Stimulated activated CD4-positive, alpha-beta T cell treated with anti-CD3 and anti-CD28 coated beads, Interleukin-2, amount 100 ng/mL, for 24 hours (primary cell): ENCODE results near the gene BASP1.
"Not testable (repeated sequence)": the region's sequence is repeated elsewhere in the genome, so short reads cannot be mapped to it uniquely, and the experiment has no call there.

ENCODE experiments used
- DNase-seq, 2 donors: peaks; one replicate each; pipeline ENCODE4 v3.0.0-alpha.2; 2020

BASP1 gene

DNA sequence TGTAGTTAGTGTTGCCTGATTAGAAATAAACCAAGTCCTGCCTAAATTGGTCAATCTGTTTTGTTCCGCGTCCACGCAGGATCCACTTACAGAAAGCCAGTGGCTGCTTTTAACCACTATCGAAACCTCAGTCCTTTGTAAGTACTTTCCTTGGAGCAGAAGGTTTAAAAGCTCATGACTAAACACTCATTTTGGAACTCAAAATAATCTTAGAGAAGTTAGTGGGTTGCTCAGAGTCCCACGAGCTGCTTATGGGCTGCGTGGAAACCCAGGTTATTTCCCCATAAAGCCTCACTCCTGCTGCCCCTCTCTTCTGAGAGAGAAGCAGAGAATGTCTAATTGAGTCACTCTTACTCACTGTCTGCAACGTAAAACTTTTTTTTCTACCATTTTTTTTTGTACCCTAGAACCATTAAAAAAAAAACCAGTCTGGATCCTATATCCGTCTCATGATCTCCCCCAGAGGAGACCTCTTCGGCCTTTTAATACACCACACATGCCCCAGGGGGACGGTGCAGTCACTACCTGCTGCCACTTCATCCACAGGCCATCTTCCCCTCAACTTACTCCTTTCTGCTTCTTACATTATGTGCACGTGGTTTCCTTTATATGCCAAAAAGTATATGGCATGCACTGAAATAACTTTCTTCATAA lies 7.6 kb downstream of the BASP1 start:
- DNase-seq = no peak

DNA sequence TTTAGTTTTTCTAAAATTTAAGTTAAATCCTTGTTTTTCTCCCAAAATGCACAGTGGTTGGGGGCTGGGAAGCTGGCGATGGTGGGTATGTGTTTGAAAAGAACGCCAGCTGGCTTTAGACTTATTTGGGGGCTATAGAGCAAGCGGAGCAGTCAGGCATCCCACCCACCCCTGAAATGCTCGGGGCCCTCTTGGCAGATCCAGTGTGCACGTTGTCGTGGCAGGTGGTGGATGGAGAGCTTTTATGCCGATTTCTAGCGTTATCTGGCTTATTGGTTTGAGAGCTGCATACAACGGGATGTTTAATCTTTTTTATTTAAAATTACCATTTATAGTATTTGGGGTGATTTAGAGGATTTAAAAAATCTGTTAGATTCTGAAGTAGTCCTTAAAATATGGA lies 8.1 kb downstream of the BASP1 start:
- DNase-seq = no peak

DNA sequence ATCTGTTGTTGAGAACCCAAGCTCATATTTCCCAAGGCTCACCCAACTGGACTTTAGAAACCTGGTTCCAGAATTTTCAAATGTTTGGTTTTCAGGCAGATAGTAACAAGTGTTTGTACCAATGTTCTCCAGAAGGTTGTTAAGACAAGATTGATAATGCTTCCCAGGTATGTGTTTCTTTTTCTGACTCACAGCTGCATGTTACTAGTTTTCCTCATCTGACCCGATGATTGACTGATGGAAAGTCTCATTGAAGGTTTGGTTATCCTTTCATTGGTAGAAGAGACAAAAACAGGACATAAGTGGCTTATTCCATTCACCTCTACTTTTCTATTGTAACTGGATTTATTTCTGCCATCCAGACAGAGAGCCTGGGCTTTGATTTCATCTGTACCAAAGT lies 10.4 kb downstream of the BASP1 start:
- DNase-seq = no peak

DNA sequence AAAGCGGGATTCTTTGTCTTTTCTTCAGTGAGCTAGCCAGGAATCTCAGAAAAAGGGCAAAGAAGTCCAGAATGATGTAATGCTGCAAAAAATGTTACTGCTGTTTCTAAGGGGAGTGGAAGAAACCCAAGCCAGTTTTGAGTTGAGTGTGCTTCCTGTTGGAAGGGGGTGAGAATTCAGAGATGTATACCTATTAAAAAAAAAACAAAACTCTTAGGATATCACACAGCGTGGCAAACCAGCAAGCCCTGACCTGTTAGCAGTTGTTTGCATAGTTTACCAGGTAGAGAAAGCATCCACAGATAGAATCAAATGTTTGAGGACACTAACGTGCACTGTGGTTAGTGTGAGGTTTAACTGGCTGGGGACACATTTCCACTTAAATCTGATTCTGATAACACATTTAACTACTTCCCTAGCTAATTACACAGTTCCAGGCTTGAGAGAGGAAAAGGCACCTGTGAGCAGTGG lies 11.4 kb downstream of the BASP1 start:
- DNase-seq = no peak

DNA sequence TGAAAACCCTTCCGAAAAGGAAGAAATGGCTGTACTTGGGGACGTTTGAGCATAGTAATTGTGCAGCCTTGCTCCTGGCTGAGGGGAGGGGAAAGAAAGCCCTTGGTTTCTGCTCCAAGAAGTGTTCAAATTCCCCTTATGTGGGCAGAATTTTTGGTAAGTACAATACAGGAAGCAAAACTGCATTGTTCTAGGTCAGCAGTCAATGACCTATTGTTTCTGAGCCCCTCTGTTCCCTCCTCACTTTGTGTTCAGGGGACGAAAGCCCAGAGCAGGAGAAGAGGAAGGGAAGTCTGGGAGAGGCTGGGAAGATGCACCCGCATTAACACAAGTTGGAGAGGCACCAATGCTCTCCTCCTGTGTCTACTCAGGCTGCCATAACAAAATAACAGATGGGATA lies 11.9 kb downstream of the BASP1 start:
- no peak for DNase-seq

DNA sequence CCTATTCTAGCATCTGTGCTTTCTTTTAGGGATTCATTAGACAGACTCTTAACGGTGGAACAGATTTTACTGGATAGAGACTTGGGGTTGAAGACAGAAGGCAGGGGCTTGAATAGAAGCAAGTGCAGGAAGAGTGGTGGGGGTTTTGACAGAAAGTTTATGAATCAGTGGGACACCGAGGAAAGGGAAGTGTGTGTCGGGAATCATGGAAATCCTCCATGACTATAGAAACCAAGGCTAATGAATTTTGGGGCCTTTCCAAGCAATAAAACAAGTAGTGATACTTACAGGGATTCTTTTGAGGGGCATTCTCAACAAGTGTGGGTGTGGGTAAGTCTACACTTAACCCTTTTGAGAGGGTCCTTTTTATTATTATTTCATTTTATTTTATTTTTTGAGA lies 12.8 kb downstream of the BASP1 start:
- no peak for DNase-seq

DNA sequence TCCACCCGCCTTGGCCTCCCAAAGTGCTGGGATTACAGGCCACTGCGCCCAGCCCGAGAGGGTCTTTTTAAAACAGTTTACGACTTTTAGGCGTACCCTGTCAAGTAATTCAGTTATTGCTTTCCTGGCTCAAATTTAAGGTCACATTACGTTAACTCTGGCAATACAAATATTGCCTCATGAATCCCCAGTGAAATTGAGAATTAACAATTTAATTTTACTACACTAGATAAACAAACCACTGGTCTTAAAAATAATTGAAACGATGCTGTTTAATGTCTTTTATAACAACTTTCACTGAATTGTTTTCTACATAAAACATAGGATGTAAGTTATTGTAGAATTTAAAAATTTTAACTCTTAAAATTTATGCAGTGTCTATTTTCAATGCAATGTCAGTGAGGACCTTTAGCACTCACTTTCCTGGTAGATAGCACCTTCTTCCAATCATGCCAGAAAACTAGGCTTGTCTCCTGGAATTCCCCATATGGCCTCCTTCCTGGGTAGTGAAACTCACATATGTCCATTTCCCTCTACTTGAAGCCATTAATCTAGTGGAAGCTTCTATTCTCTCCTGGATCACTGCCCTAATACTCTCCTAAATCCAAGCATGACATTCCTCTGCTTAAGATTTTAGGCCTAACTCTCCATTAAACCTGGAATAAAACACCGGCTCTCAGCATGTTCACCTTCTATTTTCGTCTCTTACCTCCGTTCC lies 13.5 kb downstream of the BASP1 start:
- no peak for DNase-seq

DNA sequence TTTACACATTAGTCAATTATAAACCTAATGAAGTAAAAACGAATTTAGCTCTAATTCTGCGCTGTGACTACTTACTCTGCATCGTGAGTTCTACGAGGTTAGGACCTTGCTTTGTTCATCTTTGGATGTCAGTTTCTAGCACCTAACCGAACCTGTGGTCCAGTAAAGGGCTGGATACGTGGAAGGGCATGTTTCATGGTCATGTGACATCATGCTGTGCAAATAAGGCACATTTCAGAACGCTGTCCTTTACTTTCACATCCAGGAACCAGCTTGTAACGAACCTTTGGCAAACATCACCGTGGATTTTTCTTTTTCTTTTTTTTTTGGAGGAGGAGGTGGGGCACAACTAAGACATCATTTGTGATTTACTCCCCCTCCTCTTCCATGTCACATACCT lies 15.0 kb downstream of the BASP1 start:
- no peak for DNase-seq

DNA sequence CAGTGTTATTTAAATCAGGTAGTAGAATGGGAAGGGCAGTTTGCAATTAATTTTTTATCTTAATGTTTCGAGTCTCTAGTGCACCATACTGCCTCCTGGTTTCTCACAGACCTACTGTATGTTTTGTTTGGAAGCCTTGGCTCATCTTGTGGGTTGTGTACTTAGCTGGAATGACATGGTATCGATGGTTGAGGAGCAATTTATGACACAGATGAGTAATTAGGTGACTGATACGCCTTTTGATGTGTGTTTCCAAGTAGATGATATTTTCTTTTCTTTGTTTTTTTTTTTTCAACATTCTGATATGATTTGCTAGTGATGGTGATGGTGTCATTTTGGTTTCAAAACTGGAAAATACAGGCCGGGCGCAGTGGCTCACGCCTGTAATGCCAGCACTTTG lies 16.1 kb downstream of the BASP1 start:
- no peak for DNase-seq

DNA sequence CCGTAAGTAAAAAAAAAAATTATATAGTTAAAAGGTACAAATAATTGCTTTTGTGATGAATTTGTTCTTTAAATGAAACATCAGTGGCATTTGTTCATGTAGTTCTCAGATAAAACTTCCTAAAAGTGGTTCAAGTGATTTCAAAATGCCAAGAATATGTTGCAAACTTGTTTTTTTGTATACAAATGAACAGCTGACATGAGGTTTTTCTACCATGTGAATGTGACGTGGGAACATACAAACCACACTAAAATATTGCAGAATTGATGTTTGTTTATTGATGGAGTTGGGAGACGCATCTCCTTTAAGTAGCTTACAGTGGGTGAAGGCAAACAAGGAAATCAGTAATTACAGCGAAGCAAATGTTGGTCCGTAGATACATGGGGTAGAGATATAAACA lies 16.9 kb downstream of the BASP1 start:
- no peak for DNase-seq

DNA sequence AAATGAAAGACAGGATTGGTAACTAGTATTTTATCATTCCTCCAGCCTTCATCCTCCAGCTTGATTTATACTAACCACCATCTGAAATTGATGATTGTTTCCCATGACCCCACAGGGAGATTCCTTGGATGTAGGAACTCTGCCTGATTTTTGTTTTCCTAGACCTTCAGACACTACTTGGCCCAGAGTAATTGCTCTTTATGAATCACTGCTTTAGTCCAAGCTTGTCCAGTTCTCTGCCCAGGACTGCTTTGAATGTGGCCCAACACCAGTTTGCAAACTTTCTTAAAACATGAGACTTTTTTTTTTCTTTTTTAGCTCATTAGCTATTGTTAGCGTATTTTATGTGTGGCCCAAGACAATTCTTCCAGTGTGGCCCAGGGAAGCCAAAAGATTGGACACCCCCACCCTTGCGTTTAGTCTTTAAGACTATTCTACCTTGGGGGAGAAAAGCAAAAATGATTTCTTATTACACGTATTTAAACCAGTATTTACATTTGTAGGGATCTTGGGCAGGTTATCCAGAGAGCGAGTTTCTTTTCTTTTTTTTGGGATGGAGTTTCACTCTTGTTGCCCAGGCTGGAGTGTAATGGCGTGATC lies 18.4 kb downstream of the BASP1 start:
- DNase-seq = no peak

DNA sequence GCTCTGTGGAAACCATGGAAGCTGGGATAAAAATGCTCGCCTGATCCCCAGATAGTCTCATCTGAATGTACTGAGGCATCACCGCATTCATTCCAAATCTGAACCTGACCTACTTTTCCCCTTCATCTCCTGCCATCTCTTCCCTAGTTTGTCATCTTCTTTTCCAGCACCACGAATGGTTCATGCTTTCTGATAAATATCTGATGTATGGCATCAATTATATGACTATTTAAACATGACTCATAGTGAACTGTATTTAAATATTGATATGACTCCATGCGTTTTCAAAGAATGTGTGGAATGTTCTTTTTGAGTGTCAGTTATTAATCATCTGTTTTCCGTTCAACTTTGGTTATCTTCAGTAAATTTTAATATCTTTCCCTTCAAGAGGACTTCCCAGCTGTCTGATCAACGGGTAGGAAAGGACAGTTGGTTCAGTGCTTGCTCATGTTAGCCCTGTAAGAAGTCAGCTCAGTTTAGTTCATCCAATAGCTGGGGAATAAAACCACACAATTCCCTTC lies 21.1 kb downstream of the BASP1 start:
- no peak for DNase-seq

DNA sequence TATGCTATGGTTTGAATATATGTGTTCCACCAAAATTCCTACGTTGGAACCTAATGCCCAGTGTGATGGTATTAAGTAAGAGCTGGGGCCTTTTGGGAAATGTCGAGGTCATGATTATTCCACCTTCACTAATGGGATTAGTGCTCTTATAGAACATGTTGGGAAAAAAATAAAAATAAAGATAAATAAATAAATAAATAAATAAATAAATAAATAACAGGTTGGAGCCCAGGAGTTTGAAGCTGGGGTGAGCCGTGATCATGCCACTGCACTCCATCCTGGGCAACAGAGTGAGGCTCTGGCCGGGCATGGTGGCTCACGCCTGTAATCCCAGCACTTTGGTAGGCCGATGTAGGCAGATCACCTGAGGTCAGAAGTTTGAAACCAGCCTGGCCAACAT lies 22.5 kb downstream of the BASP1 start:
- DNase-seq = no peak

DNA sequence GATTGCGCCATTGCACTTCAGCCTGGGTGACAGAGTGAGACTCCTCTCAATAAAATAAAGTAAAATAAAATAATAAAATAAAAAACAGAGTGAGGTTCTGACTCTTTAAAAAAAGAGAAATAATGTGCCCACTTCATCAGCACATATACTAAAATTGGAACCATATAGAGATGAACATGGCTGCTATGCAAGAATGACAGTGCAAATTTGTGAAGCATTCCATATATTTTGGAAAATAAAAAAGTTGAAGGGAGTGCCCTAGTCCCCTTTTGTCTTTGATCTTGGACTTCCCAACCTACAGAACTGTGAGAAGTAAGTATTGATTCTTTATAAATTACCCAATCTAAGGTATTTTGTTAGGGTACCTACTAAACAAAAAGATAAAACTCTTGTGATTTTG lies 23.1 kb downstream of the BASP1 start:
- DNase-seq = no peak

DNA sequence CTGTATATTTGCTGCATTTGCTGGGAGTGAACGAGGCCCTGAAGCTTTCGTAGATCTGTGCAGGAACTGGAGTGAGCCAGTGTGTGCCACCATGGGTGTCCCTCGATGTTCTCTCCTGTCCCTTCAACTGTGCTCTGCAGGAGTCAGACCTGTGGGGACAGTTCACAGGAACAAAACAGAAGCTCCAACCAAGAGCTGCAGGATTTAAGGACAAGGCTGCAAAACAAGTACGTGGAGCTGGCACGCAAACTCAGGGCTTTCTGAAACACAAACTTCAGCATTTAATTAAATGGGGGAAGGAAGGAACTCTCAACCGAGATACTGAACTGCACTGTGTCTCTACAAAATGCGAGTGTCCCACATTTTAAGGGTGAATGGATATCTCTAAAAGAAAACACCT lies 24.2 kb downstream of the BASP1 start:
- no peak for DNase-seq

DNA sequence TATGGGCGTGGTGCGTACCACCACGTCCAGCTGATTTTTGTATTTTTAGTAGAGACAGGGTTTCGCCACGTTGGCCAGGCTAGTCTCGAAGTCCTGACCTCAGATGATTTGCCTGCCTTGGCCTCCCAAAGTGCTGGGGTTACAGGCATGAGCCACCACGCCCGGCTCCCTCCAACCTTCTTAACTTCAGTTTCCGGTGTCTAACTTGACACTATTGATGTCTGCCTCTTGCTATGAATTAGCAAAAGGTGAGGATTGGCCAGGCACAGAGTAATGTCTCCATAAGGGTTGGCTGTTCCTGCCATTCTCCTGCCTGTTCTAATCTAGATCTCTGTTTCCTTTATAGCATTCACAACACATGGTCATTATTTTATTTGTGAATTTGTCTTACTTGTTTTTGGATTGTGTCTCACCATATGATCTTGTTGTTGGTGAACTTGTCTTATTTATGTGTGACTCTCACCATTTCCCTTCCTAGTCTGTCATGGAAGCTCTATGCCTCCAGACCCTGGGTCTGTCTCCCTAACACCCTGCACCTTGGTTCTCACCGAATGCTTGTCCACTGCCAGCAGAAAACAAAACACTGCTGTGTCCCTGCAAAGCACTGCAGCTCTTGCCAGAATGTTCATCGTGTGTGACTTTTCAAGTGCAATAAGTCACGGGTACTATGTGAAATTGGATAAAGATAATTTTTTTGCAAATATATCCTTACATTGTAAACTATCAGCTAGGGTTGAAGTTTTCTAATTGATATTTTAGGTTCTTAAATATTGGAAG lies 26.0 kb downstream of the BASP1 start:
- no peak for DNase-seq

DNA sequence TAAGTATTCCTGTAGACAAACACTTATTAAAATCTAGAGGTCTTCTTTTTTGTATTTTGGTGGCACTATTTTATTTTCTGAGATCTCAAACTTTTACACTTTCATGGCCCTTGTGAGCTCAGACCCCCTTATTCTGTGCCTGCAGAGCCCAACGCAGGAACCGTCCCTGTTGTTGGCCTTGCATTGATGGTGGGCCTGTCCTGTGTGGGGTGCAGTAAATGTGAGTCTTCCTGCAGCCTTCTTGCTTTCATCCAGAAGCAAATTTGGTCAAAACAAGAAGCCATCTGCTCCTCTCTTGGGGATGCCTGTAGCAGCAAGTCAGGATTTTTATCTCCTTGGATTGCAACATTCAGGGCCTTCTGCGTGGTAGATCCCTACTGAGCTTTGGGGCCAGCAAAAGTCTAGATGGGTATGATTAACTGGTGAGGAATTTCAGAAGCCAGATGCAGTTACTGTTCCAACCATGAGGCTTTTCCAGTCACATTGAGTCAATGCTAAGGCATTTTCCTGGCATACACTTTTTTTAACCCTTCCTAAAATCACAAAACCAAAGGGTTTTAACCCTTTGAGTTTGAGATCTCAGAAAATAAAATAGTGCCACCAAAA lies 31.7 kb downstream of the BASP1 start:
- DNase-seq = no peak

DNA sequence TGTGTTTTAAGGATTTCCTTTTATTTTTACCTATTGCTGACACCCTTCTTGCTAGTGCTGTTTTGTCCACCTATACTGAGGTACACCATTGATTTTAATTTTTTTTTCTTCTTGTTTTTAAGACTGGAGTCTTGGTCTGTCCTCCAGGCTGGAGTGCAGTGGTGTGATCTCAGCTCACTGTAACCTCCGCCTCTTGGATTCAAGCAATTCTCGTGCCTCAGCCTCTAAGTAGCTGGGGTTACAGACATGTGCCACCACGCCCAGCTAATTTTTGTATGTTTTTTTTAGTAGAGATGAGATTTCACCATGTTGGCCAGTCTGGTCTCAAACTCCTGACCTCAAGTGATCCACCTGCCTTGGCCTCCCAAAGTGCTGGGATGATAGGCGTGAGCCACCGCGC lies 32.4 kb downstream of the BASP1 start:
- not testable (repeated sequence) for DNase-seq

DNA sequence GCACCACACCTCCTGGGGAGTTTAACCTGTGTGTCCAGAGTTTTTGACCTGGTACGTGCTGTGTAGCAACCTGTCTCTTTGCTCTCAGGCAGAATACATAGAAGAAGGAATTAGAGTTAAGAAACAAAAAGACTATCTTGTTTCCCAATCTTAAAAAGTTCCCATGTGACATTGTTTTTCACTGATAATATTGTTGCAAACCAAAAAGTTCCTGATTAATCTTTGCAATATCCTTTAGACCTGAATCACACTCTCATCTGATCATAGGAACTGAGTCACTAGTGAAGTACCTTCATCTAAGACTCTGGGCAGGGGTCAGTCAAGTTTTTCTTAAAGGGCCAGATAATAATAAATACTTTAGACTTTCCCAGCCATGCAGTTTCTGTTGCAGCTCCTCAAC lies 35.1 kb downstream of the BASP1 start:
- DNase-seq = no peak

DNA sequence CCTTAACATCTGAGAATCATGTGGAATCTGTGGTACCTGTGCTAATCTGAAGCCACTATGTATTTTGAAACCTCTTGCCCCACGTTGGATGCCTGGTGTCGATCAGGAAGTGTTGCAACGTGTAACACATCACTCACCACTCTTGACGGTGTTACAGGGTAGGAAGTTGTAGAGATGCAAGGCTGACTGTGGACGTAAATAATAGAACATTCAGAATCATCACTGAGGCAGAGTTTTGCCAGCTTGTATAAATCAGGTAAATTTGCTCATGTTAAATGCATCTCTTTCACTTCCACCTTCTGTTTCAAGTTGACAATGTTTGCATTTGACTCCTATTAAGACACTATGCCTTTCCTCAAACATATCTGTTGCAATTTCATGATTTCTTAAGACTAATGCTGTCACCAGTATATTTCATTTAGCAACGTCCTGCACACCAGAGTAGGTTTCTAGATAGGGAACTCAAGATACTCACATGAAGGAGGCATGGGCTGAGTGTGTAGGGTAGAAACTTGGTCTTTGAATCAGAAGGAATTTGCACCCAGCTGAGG lies 38.1 kb downstream of the BASP1 start:
- no peak for DNase-seq

DNA sequence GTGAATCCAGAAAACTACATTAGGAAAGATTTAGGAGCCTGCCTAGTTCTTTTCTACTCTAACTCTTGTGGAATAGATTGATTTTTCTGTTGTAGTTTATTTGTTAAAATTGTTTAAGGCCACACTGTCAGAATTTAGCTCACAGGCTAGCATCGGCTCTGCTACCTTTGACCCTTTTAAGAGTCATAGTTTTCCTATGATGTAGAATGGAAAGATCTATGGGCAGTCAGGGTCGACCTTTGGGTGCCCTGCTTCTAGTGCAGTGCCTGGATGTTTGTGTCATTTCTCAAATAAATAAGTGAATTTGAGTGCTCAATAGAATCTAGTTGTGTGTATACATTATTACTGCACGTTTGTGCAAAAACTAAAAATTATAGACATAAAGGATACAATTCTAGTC lies 38.7 kb downstream of the BASP1 start:
- no peak for DNase-seq

DNA sequence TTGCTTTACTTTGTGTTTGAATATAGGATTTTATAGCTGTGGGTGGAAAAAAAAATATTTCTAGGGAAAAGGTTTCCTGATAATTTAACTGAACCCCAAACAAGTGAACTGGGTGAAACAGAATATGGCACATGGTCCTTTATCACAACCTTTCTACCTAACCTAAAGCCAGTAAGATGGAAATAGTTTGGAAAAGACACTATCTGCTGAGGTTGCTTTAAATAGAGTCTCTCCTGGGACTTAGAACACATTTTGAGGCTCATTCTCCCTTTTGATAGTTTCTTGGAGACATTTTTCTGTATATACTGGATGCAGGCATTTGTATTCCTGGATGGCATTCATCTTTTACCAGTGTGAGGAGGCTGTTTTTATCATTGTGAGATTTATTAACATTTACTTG lies 39.4 kb downstream of the BASP1 start:
- no peak for DNase-seq
